Measurements from ENCODE around the gene MCEMP1.

GRCh38 chr19:7678971-7679751, 2.3 kb downstream of the MCEMP1 start:
- no peak for TF ChIP-seq FOXP2 (optimal IDR thresholded peaks at IDR 0.05; ENCODE audit: borderline replicate concordance, extremely low read depth, extremely low read length, insufficient read depth)
- TF ChIP-seq POLR2AphosphoS5 (IDR thresholded peaks at IDR 0.05; ENCODE audit: low read depth, low read length) = no peak
- TF ChIP-seq TAF1 (IDR thresholded peaks at IDR 0.05; ENCODE audit: borderline replicate concordance, insufficient read depth, low read length) = no peak
- TF ChIP-seq REST (IDR thresholded peaks at IDR 0.05; ENCODE audit: insufficient read depth in 1 of 2, low read depth in 2 of 2, low read length in 2 of 2) = no peak
- no peak for TF ChIP-seq SIN3A (IDR thresholded peaks at IDR 0.05; ENCODE audit: borderline replicate concordance, insufficient read depth, low read length)

Data from PFSK-1 (cell line).